Left renal cortex interstitium (tissue), 4 donors: ENCODE measurements around the gene FOXN3. TPM values are rescaled to one million over a fixed set of nuclear protein-coding genes. Genes with fewer than 3 reads are reported as not detected.

Experiments
- DNase-seq, 4 donors: peaks; one replicate each; pipeline ENCODE4 v3.0.0-alpha.2; 2013; ENCODE audit warnings: low read depth in 4 of 4, low spot score in 2 of 4, missing footprints in 1 of 4
- polyA plus RNA-seq, 4 donors: library from polyadenylated mRNA; unstranded; fragments of 120-200 nt; gene quantifications; one replicate each; pipeline ENCODE4 v1.2.1, GENCODE V29; 2013; ENCODE audit not compliant: insufficient read length in 4 of 4

The FOXN3 gene
- polyA plus RNA-seq, 4 donors: 30.4 to 35.2 (median 33.5) TPM

DNA sequence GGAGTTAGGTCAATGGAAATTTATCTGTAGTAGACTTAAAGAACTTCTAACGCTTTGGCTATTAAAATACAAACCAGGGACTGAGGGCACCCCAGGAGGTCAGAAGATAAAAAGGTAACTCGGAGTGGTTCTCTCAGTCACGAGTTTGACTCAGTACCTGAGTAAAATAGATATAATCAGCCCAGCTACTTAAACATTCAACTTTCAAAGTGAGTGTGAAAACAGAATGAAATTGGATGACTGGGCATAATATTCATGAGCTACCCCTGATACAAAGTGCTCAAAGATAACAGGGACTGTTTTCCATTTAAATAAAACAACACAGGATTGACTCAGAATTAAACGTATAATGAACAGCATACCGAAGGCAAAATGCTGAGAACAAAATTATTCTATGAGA lies 75.0 kb downstream of the FOXN3 start:
- DNase-seq: no peak

- DNase-seq: no peak
These were observed 76.5 kb downstream of the FOXN3 start for GRCh38 chr14:89340200-89341181.

DNA sequence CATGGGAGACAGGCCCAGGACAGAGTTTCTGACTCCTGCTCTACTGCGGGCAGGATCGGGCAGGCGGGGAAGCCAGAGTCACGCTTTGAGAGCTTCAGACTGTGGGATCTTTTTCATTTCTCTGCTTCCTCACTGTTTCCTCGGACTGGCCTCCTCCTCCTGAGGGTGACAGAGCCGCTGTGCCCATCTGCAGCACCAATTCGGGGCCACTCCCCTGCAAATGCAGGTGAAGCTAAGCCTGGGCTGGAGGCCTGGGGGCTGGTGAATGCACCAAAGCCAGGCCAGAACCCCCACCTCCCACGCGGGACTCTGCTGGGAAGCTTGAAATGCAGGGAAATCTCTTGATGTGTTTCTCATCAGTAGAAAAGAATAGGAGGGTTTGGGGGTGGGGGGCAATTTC lies 77.5 kb downstream of the FOXN3 start:
- DNase-seq: no peak

DNA sequence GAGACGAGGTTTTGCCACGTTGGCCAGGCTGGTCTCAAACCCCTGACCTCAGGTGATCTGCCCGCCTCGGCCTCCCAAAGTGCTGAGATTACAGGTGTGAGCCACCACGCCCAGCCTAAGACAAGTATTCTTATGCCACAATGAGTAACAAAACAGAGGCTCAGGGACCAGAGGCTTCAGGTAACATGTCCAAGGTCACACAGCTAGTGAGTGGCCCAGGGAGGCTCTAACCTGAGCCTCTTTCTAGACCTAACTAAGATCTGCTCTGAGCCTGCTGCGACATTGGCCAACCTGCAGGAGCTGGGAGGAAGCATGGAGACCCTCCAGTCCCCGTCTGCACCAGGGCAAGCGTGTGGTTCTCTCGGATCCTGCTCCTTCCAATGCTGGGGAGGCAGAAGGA lies 77.9 kb downstream of the FOXN3 start:
- DNase-seq: no peak

- DNase-seq: no peak
These were observed 80.7 kb downstream of the FOXN3 start for GRCh38 chr14:89336338-89336737.

- DNase-seq: no peak
These were observed 85.0 kb downstream of the FOXN3 start for GRCh38 chr14:89332031-89332430.

DNA sequence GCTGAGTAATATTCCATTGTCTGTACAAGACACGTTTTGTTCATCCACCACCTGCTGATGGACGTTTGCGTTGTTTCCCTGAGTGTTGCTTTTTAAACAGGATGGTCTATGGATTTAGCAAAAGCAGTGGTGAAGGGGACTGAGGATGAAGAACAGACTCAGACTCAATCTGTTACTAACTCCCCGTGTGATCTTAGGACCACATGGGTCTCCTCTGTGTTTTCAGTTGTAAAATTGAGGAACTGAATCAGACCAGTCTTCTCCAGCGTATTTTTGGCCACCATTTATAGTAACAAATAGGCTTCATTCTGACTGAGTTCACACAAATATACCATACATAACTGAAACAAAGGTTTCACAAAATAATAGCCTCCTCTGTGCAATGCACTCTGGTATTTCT lies 85.6 kb downstream of the FOXN3 start:
- DNase-seq: no peak

DNA sequence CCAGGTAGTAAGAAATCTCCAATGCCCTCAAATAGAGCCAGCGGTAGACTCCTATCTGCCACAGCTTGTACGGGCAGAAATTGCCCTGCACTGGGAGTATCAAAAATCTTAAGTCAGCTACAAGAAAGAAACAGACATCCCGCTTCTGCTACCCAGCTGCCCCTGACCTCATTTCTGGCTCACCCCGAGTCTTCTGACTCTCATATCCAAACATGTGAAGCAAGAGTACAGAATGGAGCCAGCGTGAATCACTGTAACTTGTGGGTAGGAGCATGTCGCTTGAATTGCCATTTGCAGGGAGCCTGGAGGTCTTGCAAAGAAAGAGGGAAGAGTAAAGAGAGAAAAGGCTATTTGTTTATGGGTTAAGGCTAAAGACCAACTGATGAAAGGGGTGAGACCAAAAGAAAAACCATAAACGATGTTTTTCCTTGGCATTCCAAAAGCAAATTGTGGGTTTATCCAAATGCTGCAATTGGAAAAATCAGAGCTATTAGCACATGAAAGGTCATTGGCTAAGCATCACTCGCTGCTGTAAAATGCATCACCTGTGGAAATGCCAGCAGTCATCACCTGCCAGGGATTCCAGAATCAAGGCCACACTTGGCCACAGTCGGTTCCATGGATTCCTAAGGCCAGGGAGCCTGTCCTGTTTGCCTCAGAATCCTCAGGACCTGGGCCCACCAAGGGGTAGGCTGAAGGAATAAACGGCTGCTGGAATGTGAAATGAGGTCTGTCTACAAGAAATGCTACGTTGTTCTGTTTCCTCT lies 86.6 kb downstream of the FOXN3 start:
- DNase-seq: no peak

DNA sequence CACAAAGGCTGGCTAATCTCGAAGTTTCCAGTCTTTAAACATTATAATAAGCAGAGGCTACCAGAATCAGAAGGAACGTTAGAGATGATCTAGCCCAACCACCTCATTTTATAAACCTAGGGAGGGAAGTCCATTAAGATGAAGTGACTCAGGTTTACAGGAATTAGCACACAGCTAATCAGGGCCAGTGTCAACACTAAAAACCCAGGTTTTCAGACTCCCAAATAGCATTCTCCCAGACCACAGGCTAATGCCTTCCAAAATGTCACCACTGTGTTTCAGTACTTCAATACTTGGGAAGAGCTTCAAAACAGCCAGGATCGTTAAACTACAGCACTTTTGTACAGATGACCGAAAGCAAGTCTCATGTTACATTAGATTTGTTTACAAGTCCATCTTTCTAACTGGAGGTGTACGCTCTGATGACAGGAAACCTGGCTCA lies 89.2 kb downstream of the FOXN3 start:
- no peak for DNase-seq

- DNase-seq: no peak
These were observed 91.1 kb downstream of the FOXN3 start for GRCh38 chr14:89325959-89326358.

DNA sequence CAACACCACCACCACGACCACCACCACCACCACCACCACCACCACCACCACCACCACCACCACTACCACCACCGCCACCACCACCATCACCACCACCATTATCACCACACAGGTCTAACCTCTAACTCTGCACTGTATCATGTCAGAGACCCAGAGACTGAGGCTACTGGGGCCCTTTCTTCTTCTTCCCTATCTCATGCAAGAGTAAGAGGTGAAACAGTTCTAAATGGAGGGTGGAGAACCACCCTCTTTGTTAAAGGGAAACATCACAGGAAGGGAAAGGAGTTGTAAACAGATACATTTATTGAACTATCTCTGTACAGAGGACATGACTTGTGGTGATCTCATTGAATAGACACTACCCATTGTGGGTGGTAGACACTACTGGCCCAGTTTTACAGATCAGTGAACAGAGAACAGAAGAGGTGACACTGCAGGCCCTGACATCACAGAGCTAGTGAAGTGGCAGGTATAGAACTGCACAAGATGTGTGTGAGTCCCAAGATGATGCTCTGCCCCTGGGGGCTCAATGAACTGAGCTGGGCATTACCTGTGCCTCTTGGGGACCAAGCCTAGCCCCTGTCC lies 91.6 kb downstream of the FOXN3 start:
- DNase-seq: no peak

DNA sequence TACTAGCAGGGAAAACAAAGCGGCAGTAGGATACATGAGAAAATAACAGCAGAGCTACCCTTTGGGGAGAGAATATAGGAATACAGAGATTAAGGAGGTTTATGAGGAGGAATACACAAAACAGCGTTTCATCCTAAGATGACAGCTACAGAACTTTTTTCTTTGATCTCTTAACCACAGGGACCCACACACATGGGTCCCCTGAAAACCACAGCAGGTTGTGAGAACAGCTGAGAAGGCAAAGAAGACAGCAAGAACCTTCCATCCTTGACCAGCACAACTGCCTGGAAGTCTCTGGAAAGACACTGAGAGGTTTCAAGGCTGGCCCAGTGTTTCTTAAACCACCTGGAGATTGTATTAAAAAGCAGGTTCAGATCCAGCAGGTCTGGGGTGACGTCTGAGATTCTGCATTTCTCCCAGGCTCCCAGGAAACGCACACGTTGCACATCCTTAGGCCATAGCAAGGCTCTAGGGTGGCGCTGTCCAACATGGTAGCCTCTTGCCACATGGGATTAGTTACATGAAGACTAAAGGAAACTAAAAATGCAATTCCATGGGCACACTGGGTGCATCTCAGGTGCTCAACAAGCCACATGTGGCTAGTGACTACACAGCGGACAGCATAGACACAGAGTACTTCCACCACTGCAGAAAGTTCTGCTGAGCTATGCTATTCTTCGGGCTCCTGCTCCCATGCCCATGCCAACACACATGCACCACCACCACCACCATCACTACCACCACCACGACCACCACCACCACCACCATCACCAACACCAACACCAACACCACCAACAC lies 92.3 kb downstream of the FOXN3 start:
- DNase-seq: no peak

GRCh38 chr14:89320381-89321000 lies 96.5 kb downstream of the FOXN3 start:
- no peak for DNase-seq

DNA sequence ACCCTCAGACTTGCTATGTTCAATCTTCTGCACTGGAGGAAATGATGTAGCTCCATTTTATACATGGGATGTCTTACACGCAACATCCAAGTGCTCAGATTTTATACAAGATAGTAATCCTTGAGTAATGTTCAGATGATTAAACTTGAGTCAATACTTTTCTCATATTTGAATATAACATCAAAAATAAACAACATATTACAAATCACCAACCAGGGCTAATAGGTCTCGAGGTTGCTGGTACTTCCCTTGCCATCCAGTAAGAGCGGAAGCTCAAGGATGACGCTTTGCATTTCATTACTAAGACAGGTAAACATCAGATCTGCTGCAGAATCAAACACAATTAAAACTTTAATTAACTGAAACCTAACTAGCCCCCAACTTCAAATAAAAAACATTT lies 97.3 kb downstream of the FOXN3 start:
- DNase-seq: no peak

DNA sequence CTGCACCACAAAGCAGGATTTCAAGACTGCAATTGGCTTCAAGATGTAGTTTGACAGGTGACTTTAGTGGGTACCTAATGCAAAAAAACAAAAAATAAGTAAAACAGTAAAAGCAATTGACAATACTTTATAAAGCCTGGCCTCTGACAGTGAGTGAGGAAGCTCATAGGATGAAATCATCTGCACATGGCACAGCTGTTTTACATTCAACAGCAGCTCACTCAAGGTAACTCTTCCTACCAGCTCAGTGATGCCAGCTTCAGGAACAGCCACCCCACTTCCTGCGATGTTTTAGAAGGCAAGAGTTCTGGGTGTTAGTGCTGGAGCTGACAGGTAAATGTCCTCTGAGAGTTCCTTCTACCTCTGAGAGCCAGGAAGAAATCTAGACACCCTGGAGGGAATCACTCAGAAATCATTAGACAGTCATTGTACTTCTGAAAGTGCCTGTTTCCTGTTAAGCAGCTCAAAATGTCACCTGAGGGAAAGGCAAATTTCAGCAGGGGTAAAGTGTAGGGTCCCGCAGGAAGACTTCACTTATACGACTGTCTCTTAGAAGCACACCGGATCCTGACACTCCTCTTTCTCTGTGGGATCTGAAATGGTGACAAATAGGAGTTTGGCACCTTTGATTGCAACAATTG lies 99.9 kb downstream of the FOXN3 start:
- DNase-seq: no peak

DNA sequence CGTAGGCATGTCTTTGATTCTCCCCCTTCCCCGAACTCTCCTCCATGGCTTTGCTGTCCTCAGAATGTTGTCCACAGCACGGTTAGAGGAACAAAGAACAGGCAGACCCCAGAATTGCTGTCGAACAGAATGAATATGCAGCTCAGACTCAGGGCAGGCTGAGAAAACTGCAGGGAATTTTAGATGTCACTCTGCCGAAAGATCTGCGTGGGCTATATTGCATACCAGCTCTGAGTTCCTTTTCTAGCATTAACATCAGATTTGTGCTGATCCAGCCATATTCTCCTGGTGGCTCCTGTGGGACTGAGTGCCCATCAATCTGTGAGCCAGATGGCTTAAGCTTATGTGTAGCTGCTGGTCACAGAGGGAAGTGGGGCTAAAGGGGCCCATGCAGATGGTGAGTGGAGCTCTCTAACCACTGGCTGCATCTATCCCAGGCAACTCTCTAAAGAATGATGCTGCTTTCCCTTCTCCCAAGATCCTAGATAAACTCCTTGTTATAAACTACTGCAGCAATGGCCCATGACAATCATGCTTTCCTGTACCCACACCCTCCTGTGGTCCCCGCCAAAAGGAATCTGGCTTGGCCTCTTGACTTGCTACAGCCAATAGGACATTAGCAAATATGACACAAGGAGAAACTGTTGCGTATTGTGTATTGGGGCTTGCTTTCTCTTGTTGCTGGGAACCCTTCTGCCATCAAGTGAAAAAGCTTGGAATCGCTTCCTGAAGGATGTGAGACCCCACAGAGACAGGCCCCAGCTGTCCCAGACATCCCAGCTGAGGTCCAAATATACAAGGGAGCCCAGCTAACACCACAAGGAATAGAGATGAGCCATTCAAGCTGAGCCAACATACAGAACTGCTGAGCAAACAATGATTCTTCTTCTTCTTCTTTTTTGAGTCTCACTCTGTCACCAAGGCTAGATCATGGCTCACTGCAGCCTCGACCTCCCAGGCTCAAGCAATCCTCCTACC lies 101.3 kb downstream of the FOXN3 start:
- peak in 1 of 4 donors; percentile 69 for DNase-seq

DNA sequence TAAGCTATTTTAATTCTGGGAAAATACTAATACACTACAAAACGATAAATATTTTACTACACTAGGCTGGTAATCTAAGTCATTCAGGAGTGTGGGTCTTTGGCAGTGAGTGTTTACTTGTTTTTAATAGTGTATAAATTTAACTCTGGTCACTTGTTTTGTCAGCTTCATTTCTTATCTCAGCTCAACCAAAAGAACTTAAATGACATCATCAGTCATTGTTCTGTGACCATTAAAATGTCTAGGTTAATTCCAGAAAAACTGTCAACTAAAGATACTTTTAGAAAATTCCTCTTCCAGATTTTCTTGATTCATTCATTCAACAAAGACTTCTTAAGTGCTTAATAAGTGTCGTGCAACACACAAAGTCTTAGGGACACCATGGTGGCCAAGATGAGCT lies 102.8 kb downstream of the FOXN3 start:
- no peak for DNase-seq

DNA sequence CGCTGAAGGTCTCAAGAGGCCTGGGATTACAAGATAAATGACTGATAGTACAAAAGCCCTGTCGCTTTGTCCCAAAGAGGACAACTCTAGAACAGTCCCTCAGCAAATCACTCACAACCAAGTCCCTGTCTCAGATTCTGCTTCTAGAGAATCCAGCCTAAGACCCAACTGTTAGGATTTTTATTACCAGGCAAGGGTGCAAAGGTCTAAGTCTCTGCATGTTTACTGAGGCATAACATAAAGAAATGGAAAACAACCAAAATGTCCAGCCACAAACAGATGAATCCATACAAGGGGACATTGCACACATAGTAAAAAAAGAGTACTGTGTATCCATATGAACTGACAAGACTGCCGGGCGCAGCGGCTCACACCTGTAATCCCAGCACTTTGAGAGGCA lies 104.1 kb downstream of the FOXN3 start:
- no peak for DNase-seq
